Fibroblast of mammary gland (primary cell): ENCODE measurements around the gene PCDH10.

Experiments
- DNase-seq: peaks from one replicate; pipeline ENCODE4 v3.0.0-alpha.2; 2010; ENCODE audit warnings: low read depth
- H3K4me3 ChIP-seq: 2 replicates; pipeline ENCODE4 v1.5.1; 2011; ENCODE audit warnings: low read depth, mild to moderate bottlenecking, low read length, moderate library complexity; ENCODE audit not compliant: control insufficient read depth
- TF ChIP-seq, protein P1 (sequence below): conservative IDR thresholded peaks from 2 replicates; pipeline ENCODE4 v1.5.1; 2011; ENCODE audit warnings: low read depth, low read length, inconsistent platforms; ENCODE audit not compliant: control insufficient read depth, insufficient read depth

Gene PCDH10

DNA sequence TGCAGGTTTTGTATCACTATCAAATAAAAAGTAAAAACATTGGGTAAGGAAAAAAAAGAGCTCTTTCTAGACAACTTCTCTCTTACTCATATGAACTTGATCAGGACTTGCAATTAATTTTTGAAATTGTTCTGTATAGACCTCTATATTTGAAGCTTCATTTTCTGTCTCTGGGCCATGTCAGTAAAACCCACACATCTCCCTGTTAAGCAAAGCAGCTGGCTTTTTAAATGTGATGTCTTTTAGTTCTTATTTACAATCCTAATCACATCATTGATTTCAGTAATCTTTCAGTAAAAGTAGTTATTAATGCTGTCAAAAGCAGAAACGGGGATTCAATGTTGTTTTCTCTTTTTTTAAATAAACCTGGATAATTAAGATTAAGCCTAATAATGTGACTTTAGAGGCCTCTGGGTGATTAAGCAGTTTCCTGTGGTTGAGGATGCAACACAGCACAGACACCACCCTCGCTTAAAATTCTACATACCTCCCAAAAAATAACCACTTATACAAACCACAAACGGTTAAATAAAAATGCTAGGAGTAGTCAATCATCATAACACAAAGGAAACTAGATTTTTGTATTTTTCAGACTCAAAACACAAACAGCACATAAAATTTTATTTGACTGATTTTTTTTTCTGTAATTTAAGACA, 5.2 kb upstream of the PCDH10 start:
- no peak overlapping the region for H3K4me3 ChIP-seq
- DNase-seq = no peak
- TF ChIP-seq, protein P1, sequence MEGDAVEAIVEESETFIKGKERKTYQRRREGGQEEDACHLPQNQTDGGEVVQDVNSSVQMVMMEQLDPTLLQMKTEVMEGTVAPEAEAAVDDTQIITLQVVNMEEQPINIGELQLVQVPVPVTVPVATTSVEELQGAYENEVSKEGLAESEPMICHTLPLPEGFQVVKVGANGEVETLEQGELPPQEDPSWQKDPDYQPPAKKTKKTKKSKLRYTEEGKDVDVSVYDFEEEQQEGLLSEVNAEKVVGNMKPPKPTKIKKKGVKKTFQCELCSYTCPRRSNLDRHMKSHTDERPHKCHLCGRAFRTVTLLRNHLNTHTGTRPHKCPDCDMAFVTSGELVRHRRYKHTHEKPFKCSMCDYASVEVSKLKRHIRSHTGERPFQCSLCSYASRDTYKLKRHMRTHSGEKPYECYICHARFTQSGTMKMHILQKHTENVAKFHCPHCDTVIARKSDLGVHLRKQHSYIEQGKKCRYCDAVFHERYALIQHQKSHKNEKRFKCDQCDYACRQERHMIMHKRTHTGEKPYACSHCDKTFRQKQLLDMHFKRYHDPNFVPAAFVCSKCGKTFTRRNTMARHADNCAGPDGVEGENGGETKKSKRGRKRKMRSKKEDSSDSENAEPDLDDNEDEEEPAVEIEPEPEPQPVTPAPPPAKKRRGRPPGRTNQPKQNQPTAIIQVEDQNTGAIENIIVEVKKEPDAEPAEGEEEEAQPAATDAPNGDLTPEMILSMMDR = no peak

DNA sequence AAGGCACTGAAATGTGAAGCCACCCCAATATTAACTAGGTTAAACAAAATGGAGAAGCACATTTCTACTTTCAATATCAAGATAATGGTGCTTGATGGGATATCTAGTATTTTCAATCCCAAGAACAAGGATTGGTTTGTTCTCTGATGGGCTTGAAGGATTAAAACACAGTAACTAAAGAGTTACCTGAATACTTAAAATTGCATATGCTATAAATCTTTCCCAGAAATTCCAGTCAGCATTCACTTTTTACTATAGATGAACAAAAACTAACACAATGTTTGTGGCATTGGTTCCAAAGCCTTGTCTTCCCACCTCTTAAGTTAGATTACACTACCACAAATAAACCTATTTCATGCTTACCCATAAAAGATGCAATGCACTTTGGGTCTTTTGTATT, 3.9 kb upstream of the PCDH10 start:
- H3K4me3 ChIP-seq = no peak overlapping the region
- TF ChIP-seq, protein P1 = no peak
- no peak for DNase-seq

DNA sequence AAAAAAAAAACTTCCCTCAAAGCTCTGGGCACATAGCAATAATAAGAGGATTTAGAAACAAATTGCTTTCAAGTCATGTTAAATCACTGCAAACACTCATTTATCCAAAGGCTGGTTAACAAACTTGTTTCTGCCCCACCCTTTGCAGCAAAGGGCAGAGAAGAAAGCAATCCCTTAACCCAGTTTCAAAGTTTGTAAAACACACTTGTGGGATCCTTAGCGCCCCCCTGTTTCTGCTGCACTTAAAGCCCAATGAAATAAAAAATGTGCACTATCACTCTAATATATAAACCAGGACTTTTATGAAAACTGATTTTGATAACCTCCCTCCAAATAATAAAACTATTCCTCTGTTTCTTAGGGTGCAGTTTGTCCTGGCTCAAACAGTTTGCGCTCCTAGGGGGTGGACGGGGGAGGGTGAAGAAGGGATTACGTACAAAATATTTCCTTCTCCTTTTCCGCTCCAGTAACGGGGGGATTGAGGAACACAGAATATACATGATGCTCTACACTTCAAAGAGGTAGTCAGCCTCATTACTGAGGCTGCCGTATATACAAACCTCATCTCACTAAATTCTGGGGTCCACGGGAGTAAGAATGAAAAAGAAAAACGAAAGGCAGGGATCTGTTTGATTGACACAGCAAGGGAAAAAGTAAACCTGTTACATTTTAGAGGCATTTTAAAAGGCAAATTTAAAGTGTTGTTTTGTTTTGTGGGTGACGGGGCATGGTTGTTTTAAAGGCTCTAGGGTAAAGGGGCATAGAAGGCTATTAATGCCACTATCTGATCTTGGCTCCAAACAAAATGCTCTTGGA, 3.1 kb upstream of the PCDH10 start:
- H3K4me3 ChIP-seq = no peak overlapping the region
- TF ChIP-seq, protein P1 = no peak
- no peak for DNase-seq

DNA sequence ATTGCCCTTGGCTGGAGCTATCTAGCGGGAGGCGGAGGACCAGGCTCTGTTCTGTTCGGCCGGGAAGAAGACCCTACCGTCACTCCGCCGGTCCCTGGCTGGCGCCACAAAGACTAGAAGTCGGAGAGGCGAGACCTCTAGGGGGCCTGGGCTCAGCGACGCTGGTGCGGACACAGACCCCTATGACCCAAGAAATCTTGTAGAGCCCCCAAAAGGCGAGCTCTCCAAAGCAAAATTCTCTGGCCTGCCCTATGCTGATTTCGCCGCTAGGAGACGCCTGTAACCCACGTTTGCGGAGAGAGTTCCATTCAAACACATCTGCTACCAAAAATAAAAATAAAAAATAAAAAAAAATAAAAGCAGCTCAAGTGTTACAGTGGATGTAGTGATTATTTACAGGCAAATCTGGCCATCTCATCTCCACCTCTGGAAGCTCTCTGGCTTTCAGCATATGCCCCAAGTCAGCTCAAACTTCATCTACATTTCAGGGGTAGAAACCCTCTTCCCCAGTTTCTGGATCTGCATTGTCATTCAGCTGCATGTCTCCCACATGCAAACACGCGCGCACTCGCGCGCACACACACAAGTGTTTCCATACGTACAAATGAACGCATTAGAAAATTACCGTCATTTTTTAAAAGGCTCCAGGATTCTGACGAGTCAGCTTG, 2.4 kb upstream of the PCDH10 start:
- peak overlapping the region; percentile 5 for H3K4me3 ChIP-seq
- TF ChIP-seq, protein P1 = peak; percentile 93
- peak; percentile 50 for DNase-seq

DNA sequence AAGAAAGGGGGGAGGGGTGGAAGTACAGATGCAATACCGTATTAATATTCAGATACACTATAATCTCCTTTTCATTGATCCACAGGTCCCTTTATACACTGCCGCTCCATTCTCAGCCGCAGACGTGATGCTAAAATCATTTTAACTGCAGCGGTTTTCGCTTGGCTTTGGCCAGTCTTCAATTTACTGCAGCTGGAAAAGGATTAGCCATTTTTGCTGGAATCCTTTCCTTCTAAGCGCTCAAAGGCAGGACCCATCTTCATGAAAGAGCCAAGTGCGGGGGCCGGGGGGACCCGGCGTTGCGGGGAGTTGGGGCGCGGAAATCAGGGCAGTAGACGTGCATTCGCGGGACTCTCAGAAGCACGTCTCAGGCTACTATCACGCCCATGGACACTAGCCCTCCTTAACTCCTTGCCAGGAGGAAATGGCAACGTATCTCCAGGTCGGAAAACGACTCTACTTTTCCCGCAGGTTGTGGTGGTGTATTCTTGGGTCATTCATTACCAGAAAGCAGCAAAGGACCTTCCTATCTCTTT, 1.7 kb upstream of the PCDH10 start:
- H3K4me3 ChIP-seq = no peak overlapping the region
- TF ChIP-seq, protein P1 = no peak
- DNase-seq = no peak

DNA sequence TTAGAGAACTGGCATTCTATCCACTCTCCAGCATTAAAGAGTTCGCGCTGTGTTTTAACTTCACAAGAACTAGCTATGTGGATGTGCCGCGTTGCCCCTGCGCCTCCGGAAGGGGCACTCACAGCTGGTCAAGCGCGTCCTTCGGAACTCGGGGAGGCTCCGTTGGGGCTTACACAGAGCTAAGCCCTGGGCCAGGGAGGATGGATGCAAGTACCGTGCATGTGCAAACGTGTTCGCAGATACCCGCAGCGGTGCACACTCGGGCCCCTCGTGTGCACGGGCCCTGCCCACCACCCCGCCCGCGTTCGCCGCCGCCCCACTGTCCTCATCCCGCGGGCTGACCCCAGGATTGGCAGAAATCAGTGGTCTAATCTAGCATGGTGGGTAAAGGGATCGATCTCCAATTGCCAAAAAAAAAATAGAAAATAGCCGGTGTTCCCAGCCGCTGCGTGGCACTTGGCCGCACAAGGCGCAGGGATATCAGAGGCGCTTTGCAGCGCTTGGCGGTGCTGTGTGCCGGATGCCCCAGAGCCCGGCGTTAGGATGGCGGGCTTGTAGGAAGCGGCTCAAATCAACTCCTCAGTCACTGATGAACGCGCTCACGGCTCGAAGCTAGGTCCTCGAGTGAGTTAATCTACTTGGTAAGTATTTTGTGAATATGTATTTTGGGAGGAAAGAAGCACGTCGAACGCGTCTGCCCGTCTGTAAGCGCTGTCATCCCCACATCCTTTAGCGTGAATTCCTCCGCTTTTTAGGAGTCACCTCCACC, 989 bp upstream of the PCDH10 start:
- H3K4me3 ChIP-seq = peak overlapping the region; percentile 27
- peak; percentile 21 for DNase-seq
- TF ChIP-seq, protein P1 = no peak
